Dermis lymphatic vessel endothelial cell (primary cell): ENCODE measurements around the gene NBEAL1. TPM values are rescaled to one million over a fixed set of nuclear protein-coding genes. Genes with fewer than 3 reads are reported as not detected.

Experiments
- total RNA-seq: library from RNA; depleted of rRNA; stranded (reverse); fragments of >200 nt; gene quantifications from 2 replicates; pipeline ENCODE4 v1.2.1, GENCODE V29; 2014

The NBEAL1 gene
- 25.6 and 28.5 TPM in 2 replicates for total RNA-seq

GRCh38 chr2:203014456-203015199, at the start of gene NBEAL1:
Gene NBEAL1, plus strand, starts transcription at chr2:203014875. Its CDS starts 1,510 bp downstream, at chr2:203016385.

GRCh38 chr2:203238704-203239526, 224.2 kb downstream of the NBEAL1 start, which contains the start of gene CYP20A1:
Gene CYP20A1, plus strand, starts transcription at chr2:203239018. Its CDS starts 45 bp downstream, at chr2:203239063.

Other genes starting within 250 kb of the NBEAL1 start
- gene ICA1L, start 143.1 kb upstream of the NBEAL1 start, total RNA-seq = 0.98 and 2.2 TPM in 2 replicates
- 11.3 and 24.1 TPM in 2 replicates for gene WDR12, start 103.2 kb upstream of the NBEAL1 start, total RNA-seq
- gene CARF, start 102.6 kb upstream of the NBEAL1 start, total RNA-seq = 4.9 and 5.2 TPM in 2 replicates
- gene CYP20A1, start 224.1 kb downstream of the NBEAL1 start, total RNA-seq = 31.4 and 33.0 TPM in 2 replicates